ENCODE measurements around the gene PCK2.
"Not testable (repeated sequence)": the region's sequence is repeated elsewhere in the genome, so short reads cannot be mapped to it uniquely, and the experiment has no call there.

GRCh38 chr14:24105609-24106239, 11.6 kb downstream of the PCK2 start:
- not testable (repeated sequence) for TF ChIP-seq POLR2AphosphoS5 (IDR thresholded peaks at IDR 0.05); CTCF (IDR thresholded peaks at IDR 0.05; ENCODE audit: poor library complexity, severe bottlenecking)

Data from neural cell (in vitro differentiated cells).